Mucosa of descending colon (tissue), 3 donors: ENCODE results near the gene CPNE5. TPM values are rescaled to one million over a fixed set of nuclear protein-coding genes. Genes with fewer than 3 reads are reported as not detected.

Source experiments
- ATAC-seq: fragments of 200-7000 bp; cut with Tn5 transposase; one replicate; pipeline ENCODE4 v1.9.1; 2020; ENCODE audit warnings: mild to moderate bottlenecking, moderate library complexity
- DNase-seq, 3 donors: peaks; one replicate each; pipeline ENCODE4 v3.0.0-alpha.2; 2020
- H3K36me3 ChIP-seq: fragments of 200-600 bp; one replicate; pipeline ENCODE4 v1.8.0; 2021; ENCODE audit warnings: low read depth, mild to moderate bottlenecking
- H3K4me1 ChIP-seq: fragments of 200-600 bp; one replicate; pipeline ENCODE4 v1.8.0; 2021; ENCODE audit warnings: low read depth, mild to moderate bottlenecking
- H3K4me3 ChIP-seq: fragments of 200-600 bp; one replicate; pipeline ENCODE4 v1.8.0; 2021; ENCODE audit warnings: mild to moderate bottlenecking
- H3K9me3 ChIP-seq: fragments of 200-600 bp; one replicate; pipeline ENCODE4 v1.8.0; 2021; ENCODE audit warnings: mild to moderate bottlenecking
- intact Hi-C, 2 donors: fragments of 100-400 bp; cut with DNase I in 1 of 2; cut with micrococcal nuclease in 1 of 2; formaldehyde crosslinking; loops; one replicate each; pipeline versions ENCODE4 v1.11.0 to v1.11.1; 2022; cut with DNase I, micrococcal nuclease
- total RNA-seq, 3 donors: library from RNA; stranded (reverse); fragmentation: NEBNext Ultra II Directional in 2 of 3; extraction: Animal tissue kit (Norgen Biotek cat#: 25700) in 2 of 3; gene quantifications; one replicate each; pipeline versions ENCODE4 v1.2.1 to v1.2.4, GENCODE V29; 2021 to 2023
- TF ChIP-seq, protein P1 (sequence below): fragments of 200-600 bp; IDR thresholded peaks from one replicate; pipeline ENCODE4 v1.8.0; 2022; ENCODE audit warnings: antibody characterized with exemption, mild to moderate bottlenecking
- donor health status: DM: no; HTN: no; CAD: no; lungs with moderate emphysema.
- donor health status: DM: no; HTN: no; CAD: no.
- donor health status: DM: no; HTN: yes; CAD: no.

CPNE5 gene
- total RNA-seq, 3 donors from 2014 or later, result 4.7 to 15.2 (median 6.1) TPM

DNA sequence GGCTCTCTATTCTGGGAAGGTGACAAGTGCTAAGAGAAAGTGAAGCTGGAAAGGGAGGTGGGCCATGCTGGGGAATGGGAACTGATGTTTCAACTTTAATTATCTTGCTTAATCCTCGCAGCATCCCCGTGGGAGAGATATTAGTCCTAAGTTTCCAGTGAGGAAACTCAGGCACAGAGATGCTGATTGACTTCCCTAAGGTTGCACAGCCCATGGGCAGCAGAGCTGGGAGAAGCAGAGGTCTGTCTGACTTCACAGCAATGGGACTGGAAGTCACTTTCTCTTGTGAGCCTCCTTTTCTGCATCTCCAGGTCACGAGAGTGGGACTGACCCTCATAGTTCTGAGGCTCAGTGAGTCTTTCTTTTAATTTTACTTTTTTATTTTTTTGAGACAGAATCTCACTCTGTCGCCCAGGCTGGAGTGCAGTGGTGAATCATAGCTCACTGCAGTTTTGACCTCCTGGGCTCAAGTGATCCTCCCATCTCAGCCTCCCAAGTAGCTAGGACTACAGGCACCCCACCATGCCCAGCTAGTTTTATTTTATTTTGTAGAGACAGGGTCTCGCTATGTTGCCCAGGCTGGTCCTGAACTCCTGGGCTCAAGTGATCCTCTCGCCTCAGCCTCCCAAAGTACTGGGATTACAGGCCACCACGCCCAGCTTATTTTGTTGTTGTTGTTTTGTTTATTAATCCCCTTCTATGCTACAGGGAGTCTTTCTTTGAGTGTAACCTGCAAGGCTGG lies 139.0 kb downstream of the CPNE5 start:
- no peak for ATAC-seq
- H3K36me3 ChIP-seq, result no peaks in the 10 kb centered on the region
- no peak overlapping the region for H3K4me3 ChIP-seq
- no peaks in the 10 kb centered on the region for H3K9me3 ChIP-seq
- intact Hi-C loops, result no loop called here
- no peak for DNase-seq
- TF ChIP-seq, protein P1, sequence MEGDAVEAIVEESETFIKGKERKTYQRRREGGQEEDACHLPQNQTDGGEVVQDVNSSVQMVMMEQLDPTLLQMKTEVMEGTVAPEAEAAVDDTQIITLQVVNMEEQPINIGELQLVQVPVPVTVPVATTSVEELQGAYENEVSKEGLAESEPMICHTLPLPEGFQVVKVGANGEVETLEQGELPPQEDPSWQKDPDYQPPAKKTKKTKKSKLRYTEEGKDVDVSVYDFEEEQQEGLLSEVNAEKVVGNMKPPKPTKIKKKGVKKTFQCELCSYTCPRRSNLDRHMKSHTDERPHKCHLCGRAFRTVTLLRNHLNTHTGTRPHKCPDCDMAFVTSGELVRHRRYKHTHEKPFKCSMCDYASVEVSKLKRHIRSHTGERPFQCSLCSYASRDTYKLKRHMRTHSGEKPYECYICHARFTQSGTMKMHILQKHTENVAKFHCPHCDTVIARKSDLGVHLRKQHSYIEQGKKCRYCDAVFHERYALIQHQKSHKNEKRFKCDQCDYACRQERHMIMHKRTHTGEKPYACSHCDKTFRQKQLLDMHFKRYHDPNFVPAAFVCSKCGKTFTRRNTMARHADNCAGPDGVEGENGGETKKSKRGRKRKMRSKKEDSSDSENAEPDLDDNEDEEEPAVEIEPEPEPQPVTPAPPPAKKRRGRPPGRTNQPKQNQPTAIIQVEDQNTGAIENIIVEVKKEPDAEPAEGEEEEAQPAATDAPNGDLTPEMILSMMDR, result no peak
- H3K4me1 ChIP-seq, result no peaks in the 10 kb centered on the region

DNA sequence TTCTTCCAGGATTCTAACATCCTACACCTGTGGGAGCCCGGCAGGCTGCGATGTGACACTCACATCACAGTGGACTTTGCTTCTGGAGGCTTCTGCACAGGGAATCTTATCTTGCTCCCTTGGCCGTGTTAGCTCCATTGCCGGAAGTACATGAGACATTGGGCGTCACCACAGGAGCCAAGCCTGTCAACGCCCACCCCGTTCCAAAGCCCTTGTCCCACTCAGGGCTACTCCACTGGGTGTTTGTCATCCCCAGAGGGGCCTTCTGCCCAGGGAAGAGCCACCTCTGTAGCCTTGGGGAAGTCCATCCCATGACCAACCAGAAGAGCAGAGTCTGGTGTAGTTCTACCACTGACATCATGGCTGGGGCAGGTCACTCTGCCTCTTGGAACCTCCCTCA lies 139.9 kb downstream of the CPNE5 start:
- no peaks in the 10 kb centered on the region for H3K9me3 ChIP-seq
- H3K36me3 ChIP-seq, result no peaks in the 10 kb centered on the region
- ATAC-seq (peak; percentile 74), DNase-seq (no peak)
- no peaks in the 10 kb centered on the region for H3K4me1 ChIP-seq
- H3K4me3 ChIP-seq, result no peak overlapping the region
- TF ChIP-seq, protein P1, result no peak
- intact Hi-C loops, result no loop called here

DNA sequence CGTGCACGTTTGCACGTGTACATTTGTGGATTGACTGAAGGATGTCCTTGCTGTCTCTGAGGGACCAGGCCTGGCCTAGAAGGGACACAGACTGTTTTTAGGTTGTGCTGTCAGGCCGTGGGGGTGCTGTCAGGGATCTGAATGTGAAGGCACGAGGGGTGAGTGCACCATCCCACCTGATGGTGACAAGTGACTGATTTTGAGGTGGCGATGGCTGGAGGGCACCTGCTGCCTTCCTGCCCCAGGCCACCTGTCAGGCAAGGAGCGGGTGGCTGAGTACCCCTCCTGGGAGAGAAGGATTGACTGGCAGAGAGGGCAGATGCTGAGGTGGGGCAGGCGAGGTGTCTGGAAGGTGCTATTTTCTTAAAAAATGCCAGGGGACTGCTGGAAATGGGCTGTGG lies 140.4 kb downstream of the CPNE5 start:
- intact Hi-C loops, result no loop called here
- Histone ChIP-seq H3K9me3 (no peaks in the 10 kb centered on the region), H3K4me1 (no peaks in the 10 kb centered on the region), H3K4me3 (no peak overlapping the region), H3K36me3 (no peaks in the 10 kb centered on the region)
- DNase-seq, result no peak
- ATAC-seq, result no peak
- TF ChIP-seq, protein P1, result no peak

DNA sequence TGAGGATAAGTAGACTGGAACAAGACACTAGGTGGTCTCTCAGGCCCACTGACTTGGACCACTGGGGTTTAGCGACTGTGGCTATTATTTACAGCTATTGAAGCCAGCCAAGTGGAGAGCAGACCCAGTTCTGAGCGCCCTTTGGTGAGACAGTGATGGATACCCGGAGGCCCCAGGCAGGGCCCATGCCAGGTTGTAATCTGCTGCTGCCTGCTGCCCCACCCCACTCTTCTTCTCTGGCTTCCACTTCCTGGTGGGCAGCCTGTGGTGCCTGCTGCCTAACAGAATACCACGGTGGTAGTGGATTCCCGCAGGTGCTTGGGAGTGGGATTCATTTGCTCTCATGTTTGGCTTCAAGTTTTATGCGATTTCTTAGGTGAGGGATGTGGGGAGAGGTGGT lies 141.0 kb downstream of the CPNE5 start:
- Histone ChIP-seq H3K36me3 (no peaks in the 10 kb centered on the region), H3K4me1 (no peaks in the 10 kb centered on the region), H3K4me3 (no peak overlapping the region), H3K9me3 (no peaks in the 10 kb centered on the region)
- TF ChIP-seq, protein P1, result no peak
- ATAC-seq, result no peak
- intact Hi-C loops, result no loop called here
- no peak for DNase-seq

DNA sequence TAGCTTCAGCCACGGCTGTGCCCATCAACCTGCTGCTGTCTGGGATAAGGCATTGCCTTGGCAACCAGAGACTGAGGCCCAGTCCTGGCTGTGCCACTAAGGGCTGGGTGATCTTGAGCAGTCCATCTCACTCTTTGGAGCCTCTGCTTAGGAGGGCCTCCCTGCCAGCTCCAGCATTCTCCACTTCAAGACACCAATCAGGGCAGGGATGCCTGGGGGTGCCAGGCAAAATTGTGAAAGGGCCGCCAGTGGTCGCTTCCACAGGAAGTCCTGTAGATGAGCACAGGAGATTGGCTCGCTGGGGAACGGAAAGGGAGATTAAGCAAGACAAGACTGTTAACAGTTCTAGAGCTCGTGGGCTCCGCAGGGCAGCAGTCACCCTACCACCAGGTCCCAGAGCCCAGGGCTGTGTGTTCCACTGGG lies 141.8 kb downstream of the CPNE5 start, which contains the start of gene RAB44:
Gene RAB44, plus strand, starts transcription at position 346 of the 423 bp plus-strand sequence. CDS start 6,410 bp downstream, outside the sequence.
- Histone ChIP-seq H3K36me3 (no peaks in the 10 kb centered on the region), H3K4me3 (no peak within 1 kb of the TSS), H3K9me3 (no peaks in the 10 kb centered on the region), H3K4me1 (peaks cover 6% of the 10 kb centered on the region)
- ATAC-seq (peak; percentile 27), DNase-seq (no peak)
- intact Hi-C loops, result no loop called here
- TF ChIP-seq, protein P1, result no peak
